GM23338 (cell line): ENCODE results near the gene PCDHA10. TPM values are rescaled to one million over a fixed set of nuclear protein-coding genes. Genes with fewer than 3 reads are reported as not detected.
"Not testable (repeated sequence)": the region's sequence is repeated elsewhere in the genome, so short reads cannot be mapped to it uniquely, and the experiment has no call there.

Source experiments
- ATAC-seq: fragments of 200-7000 bp; cut with Tn5 transposase; 3 replicates; pipeline ENCODE4 v1.9.1; 2020
- DNase-seq: peaks from one replicate; pipeline ENCODE4 v3.0.0-alpha.2; 2015; ENCODE audit warnings: low spot score
- H2AFZ ChIP-seq: fragments of 200-600 bp; sonication (generic); 2 replicates; pipeline ENCODE4 v1.8.0; 2016; ENCODE audit warnings: antibody characterized with exemption, mild to moderate bottlenecking, moderate library complexity
- H3F3A ChIP-seq: fragments of 200-600 bp; sonication (generic); replicated peaks from 2 replicates; pipeline ENCODE4 v1.8.0; 2017; ENCODE audit warnings: antibody characterized with exemption, mixed run types, low read depth
- H3K27ac ChIP-seq: fragments of 200-600 bp; sonication (generic); 2 replicates; pipeline ENCODE4 v1.6.1; 2016; ENCODE audit warnings: low read depth
- H3K27me3 ChIP-seq: fragments of 200-600 bp; sonication (generic); 2 replicates; pipeline ENCODE4 v1.8.0; 2016; ENCODE audit warnings: mild to moderate bottlenecking, mixed run types, moderate library complexity; ENCODE audit not compliant: insufficient read depth
- H3K36me3 ChIP-seq: fragments of 200-600 bp; sonication (generic); 2 replicates; pipeline ENCODE4 v1.8.0; 2016; ENCODE audit warnings: mild to moderate bottlenecking; ENCODE audit not compliant: insufficient read depth
- H3K4me1 ChIP-seq: fragments of 200-600 bp; sonication (generic); 2 replicates; pipeline ENCODE4 v1.8.0; 2016; ENCODE audit warnings: mild to moderate bottlenecking, moderate library complexity; ENCODE audit not compliant: insufficient read depth
- H3K4me2 ChIP-seq: fragments of 200-600 bp; sonication (generic); 2 replicates; pipeline ENCODE4 v1.7.1; 2017; ENCODE audit warnings: mixed run types
- H3K4me3 ChIP-seq: fragments of 200-600 bp; sonication (generic); 2 replicates; pipeline ENCODE4 v1.6.1; 2016; ENCODE audit warnings: mixed run types
- H3K79me2 ChIP-seq: fragments of 200-600 bp; sonication (generic); replicated peaks from 2 replicates; pipeline ENCODE4 v1.8.0; 2017; ENCODE audit warnings: mild to moderate bottlenecking; ENCODE audit not compliant: insufficient read depth
- H3K9me2 ChIP-seq: fragments of 200-600 bp; sonication (generic); 2 replicates; pipeline ENCODE4 v1.8.0; 2017; ENCODE audit not compliant: insufficient read depth
- H4K20me1 ChIP-seq: fragments of 200-600 bp; sonication (generic); replicated peaks from 2 replicates; pipeline ENCODE4 v1.8.0; 2017; ENCODE audit warnings: mild to moderate bottlenecking; ENCODE audit not compliant: insufficient read depth
- H3K27ac Mint-ChIP-seq: 2 replicates; pipeline ENCODE4 v1.8.0; 2020; ENCODE audit warnings: inconsistent platforms, mild to moderate bottlenecking, moderate library complexity, mixed read lengths
- H3K27me3 Mint-ChIP-seq: 3 replicates; pipeline ENCODE4 v1.8.0; 2022; ENCODE audit warnings: low read depth, mild to moderate bottlenecking, moderate library complexity, mixed read lengths, inconsistent platforms; ENCODE audit not compliant: insufficient read depth, poor library complexity
- H3K36me3 Mint-ChIP-seq: 3 replicates; pipeline ENCODE4 v1.8.0; 2021; ENCODE audit warnings: low read depth, mild to moderate bottlenecking, inconsistent platforms, moderate library complexity, mixed read lengths
- H3K4me1 Mint-ChIP-seq: 3 replicates; pipeline ENCODE4 v1.8.0; 2020; ENCODE audit warnings: mild to moderate bottlenecking, inconsistent platforms, mixed read lengths
- H3K4me3 Mint-ChIP-seq: 3 replicates; pipeline ENCODE4 v1.8.0; 2021; ENCODE audit warnings: moderate library complexity, mild to moderate bottlenecking, inconsistent platforms, mixed read lengths
- H3K9me3 Mint-ChIP-seq: 3 replicates; pipeline ENCODE4 v1.8.0; 2020; ENCODE audit warnings: moderate library complexity, mild to moderate bottlenecking, inconsistent platforms, mixed read lengths
- CTCF ChIP-seq, 2 experiments: fragments of 200-600 bp in 1 of 2; sonication (generic) in 1 of 2; conservative IDR thresholded peaks; 2 replicates each; pipeline versions ENCODE4 v1.5.1 to v1.6.1; 2016 to 2017; ENCODE audit warnings: antibody characterized with exemption in 2 of 2, low read depth in 2 of 2, mild to moderate bottlenecking in 2 of 2, moderate library complexity in 1 of 2
- EZH2phosphoT487 ChIP-seq: fragments of 200-600 bp; sonication (generic); IDR thresholded peaks from one replicate; pipeline ENCODE4 v1.8.1; 2018; ENCODE audit warnings: antibody characterized with exemption; ENCODE audit not compliant: unreplicated experiment
- ZNF331 ChIP-seq: fragments of 250-450 bp; sonication (Bioruptor Pico); IDR thresholded peaks from 2 replicates; pipeline ENCODE4 v1.5.0; 2020; ENCODE audit warnings: low read depth, mild to moderate bottlenecking, moderate library complexity
- ZNF462 ChIP-seq: fragments of 250-450 bp; sonication (Bioruptor Pico); IDR thresholded peaks from 2 replicates; pipeline ENCODE4 v1.5.0; 2020; ENCODE audit warnings: mild to moderate bottlenecking, moderate library complexity
- polyA plus RNA-seq: library from polyadenylated mRNA; unstranded; fragments of >200 nt; fragmentation: Nextera tagmentation; extraction: Ambion mirVana; gene quantifications from 2 replicates; pipeline ENCODE4 v1.2.1, GENCODE V29; 2016
- total RNA-seq: library from RNA; depleted of rRNA; stranded (reverse); fragments of >200 nt; shearing (Covaris generic); gene quantifications from 2 replicates; pipeline ENCODE4 v1.2.3, GENCODE V29; 2014

PCDHA10 gene
- total and polyA plus RNA-seq, 2 experiments from 2014 or later, result 3.9 to 11.6 TPM

GRCh38 chr5:140828362-140828737 is 27.3 kb upstream of the PCDHA10 start:
- Histone ChIP-seq H3K9me2 (no peaks in the 10 kb centered on the region), H3K4me3 (peak overlapping the region; percentile 37; the same call in 1 of the 2 replicates), H3K27ac (no peak overlapping the region), H2AFZ (no peak overlapping the region), H3F3A (no peaks in the 10 kb centered on the region), H3K4me2 (no peak overlapping the region), H4K20me1 (no peaks in the 10 kb centered on the region), H3K4me1 (no peaks in the 10 kb centered on the region), H3K27me3 (no peaks in the 10 kb centered on the region), H3K36me3 (no peaks in the 10 kb centered on the region), H3K79me2 (no peaks in the 10 kb centered on the region)
- peaks cover 5% of the 10 kb centered on the region; the same call in 2 of the 3 replicates for H3K9me3 Mint-ChIP-seq
- no peak overlapping the region for H3K27ac Mint-ChIP-seq
- H3K36me3 Mint-ChIP-seq, result peaks cover 18% of the 10 kb centered on the region
- H3K27me3 Mint-ChIP-seq, result peaks cover 2% of the 10 kb centered on the region
- peak overlapping the region; percentile 68; the same call in 2 of the 3 replicates for H3K4me3 Mint-ChIP-seq
- peak; percentile 48; the same call in 2 of the 3 replicates for ATAC-seq
- no peaks in the 10 kb centered on the region; the same call in 2 of the 3 replicates for H3K4me1 Mint-ChIP-seq
- no peak for TF ChIP-seq ZNF462
- TF ChIP-seq EZH2phosphoT487, result no peak
- TF ChIP-seq ZNF331 (CRISPR knock-in tag), result no peak
- peak; percentile 38 to 45 for TF ChIP-seq CTCF (conservative IDR thresholded peaks at IDR 0.05; ENCODE audit: low read depth in 2 of 2)
- DNase-seq, result peak; percentile 57

- H3K27me3 ChIP-seq, H3K4me1 ChIP-seq, H3K9me2 ChIP-seq, H3K4me3 Mint-ChIP-seq, H3K4me1 Mint-ChIP-seq, DNase-seq, H3K27me3 Mint-ChIP-seq, H3K27ac ChIP-seq, H3F3A ChIP-seq, H3K36me3 ChIP-seq, H3K4me2 ChIP-seq, H3K4me3 ChIP-seq, H4K20me1 ChIP-seq, ATAC-seq, H3K27ac Mint-ChIP-seq, H3K79me2 ChIP-seq, H2AFZ ChIP-seq: not testable (repeated sequence)
- H3K9me3 Mint-ChIP-seq, result peaks cover 12% of the 10 kb centered on the region
- H3K36me3 Mint-ChIP-seq, result peaks cover 20% of the 10 kb centered on the region; the same call in 2 of the 3 replicates
These were observed 25.9 kb upstream of the PCDHA10 start for GRCh38 chr5:140829511-140830501.
